GM23338 (cell line): ENCODE measurements around the gene MRO. TPM values are rescaled to one million over a fixed set of nuclear protein-coding genes. Genes with fewer than 3 reads are reported as not detected.

Experiments used
- ATAC-seq: fragments of 200-7000 bp; cut with Tn5 transposase; 3 replicates; pipeline ENCODE4 v1.9.1; 2020
- DNase-seq: peaks from one replicate; pipeline ENCODE4 v3.0.0-alpha.2; 2015; ENCODE audit warnings: low spot score
- H2AFZ ChIP-seq: fragments of 200-600 bp; sonication (generic); 2 replicates; pipeline ENCODE4 v1.8.0; 2016; ENCODE audit warnings: antibody characterized with exemption, mild to moderate bottlenecking, moderate library complexity
- H3F3A ChIP-seq: fragments of 200-600 bp; sonication (generic); replicated peaks from 2 replicates; pipeline ENCODE4 v1.8.0; 2017; ENCODE audit warnings: antibody characterized with exemption, mixed run types, low read depth
- H3K27ac ChIP-seq: fragments of 200-600 bp; sonication (generic); 2 replicates; pipeline ENCODE4 v1.6.1; 2016; ENCODE audit warnings: low read depth
- H3K27me3 ChIP-seq: fragments of 200-600 bp; sonication (generic); 2 replicates; pipeline ENCODE4 v1.8.0; 2016; ENCODE audit warnings: mild to moderate bottlenecking, mixed run types, moderate library complexity; ENCODE audit not compliant: insufficient read depth
- H3K36me3 ChIP-seq: fragments of 200-600 bp; sonication (generic); 2 replicates; pipeline ENCODE4 v1.8.0; 2016; ENCODE audit warnings: mild to moderate bottlenecking; ENCODE audit not compliant: insufficient read depth
- H3K4me1 ChIP-seq: fragments of 200-600 bp; sonication (generic); 2 replicates; pipeline ENCODE4 v1.8.0; 2016; ENCODE audit warnings: mild to moderate bottlenecking, moderate library complexity; ENCODE audit not compliant: insufficient read depth
- H3K4me2 ChIP-seq: fragments of 200-600 bp; sonication (generic); 2 replicates; pipeline ENCODE4 v1.7.1; 2017; ENCODE audit warnings: mixed run types
- H3K4me3 ChIP-seq: fragments of 200-600 bp; sonication (generic); 2 replicates; pipeline ENCODE4 v1.6.1; 2016; ENCODE audit warnings: mixed run types
- H3K79me2 ChIP-seq: fragments of 200-600 bp; sonication (generic); replicated peaks from 2 replicates; pipeline ENCODE4 v1.8.0; 2017; ENCODE audit warnings: mild to moderate bottlenecking; ENCODE audit not compliant: insufficient read depth
- H3K9me2 ChIP-seq: fragments of 200-600 bp; sonication (generic); 2 replicates; pipeline ENCODE4 v1.8.0; 2017; ENCODE audit not compliant: insufficient read depth
- H4K20me1 ChIP-seq: fragments of 200-600 bp; sonication (generic); replicated peaks from 2 replicates; pipeline ENCODE4 v1.8.0; 2017; ENCODE audit warnings: mild to moderate bottlenecking; ENCODE audit not compliant: insufficient read depth
- H3K27ac Mint-ChIP-seq: 2 replicates; pipeline ENCODE4 v1.8.0; 2020; ENCODE audit warnings: inconsistent platforms, mild to moderate bottlenecking, moderate library complexity, mixed read lengths
- H3K27me3 Mint-ChIP-seq: 3 replicates; pipeline ENCODE4 v1.8.0; 2022; ENCODE audit warnings: low read depth, mild to moderate bottlenecking, moderate library complexity, mixed read lengths, inconsistent platforms; ENCODE audit not compliant: insufficient read depth, poor library complexity
- H3K36me3 Mint-ChIP-seq: 3 replicates; pipeline ENCODE4 v1.8.0; 2021; ENCODE audit warnings: low read depth, mild to moderate bottlenecking, inconsistent platforms, moderate library complexity, mixed read lengths
- H3K4me1 Mint-ChIP-seq: 3 replicates; pipeline ENCODE4 v1.8.0; 2020; ENCODE audit warnings: mild to moderate bottlenecking, inconsistent platforms, mixed read lengths
- H3K4me3 Mint-ChIP-seq: 3 replicates; pipeline ENCODE4 v1.8.0; 2021; ENCODE audit warnings: moderate library complexity, mild to moderate bottlenecking, inconsistent platforms, mixed read lengths
- H3K9me3 Mint-ChIP-seq: 3 replicates; pipeline ENCODE4 v1.8.0; 2020; ENCODE audit warnings: moderate library complexity, mild to moderate bottlenecking, inconsistent platforms, mixed read lengths
- CREB1 ChIP-seq: fragments of 250-450 bp; sonication (Bioruptor Pico); IDR thresholded peaks from 2 replicates; pipeline ENCODE4 v1.5.0; 2020; ENCODE audit warnings: low read depth, mild to moderate bottlenecking, moderate library complexity
- EZH2 ChIP-seq: fragments of 200-600 bp; sonication (generic); IDR thresholded peaks from one replicate; pipeline ENCODE4 v1.8.0; 2017; ENCODE audit warnings: antibody characterized with exemption, mild to moderate bottlenecking, low read depth; ENCODE audit not compliant: unreplicated experiment
- EZH2phosphoT487 ChIP-seq: fragments of 200-600 bp; sonication (generic); IDR thresholded peaks from one replicate; pipeline ENCODE4 v1.8.1; 2018; ENCODE audit warnings: antibody characterized with exemption; ENCODE audit not compliant: unreplicated experiment
- JUNB ChIP-seq: IDR thresholded peaks from one replicate; pipeline ENCODE4 v1.6.1; 2016; ENCODE audit warnings: antibody characterized with exemption; ENCODE audit not compliant: unreplicated experiment
- NANOG ChIP-seq: IDR thresholded peaks from 2 replicates; pipeline ENCODE4 v1.6.1; 2016; ENCODE audit warnings: antibody characterized with exemption, borderline replicate concordance
- POLR2AphosphoS5 ChIP-seq: IDR thresholded peaks from 2 replicates; pipeline ENCODE4 v1.6.1; 2016; ENCODE audit warnings: antibody characterized with exemption, low read depth
- STAT1 ChIP-seq: IDR thresholded peaks from one replicate; pipeline ENCODE4 v1.6.1; 2016; ENCODE audit warnings: antibody characterized with exemption; ENCODE audit not compliant: unreplicated experiment
- ZNF114 ChIP-seq: fragments of 250-450 bp; sonication (Bioruptor Pico); IDR thresholded peaks from 2 replicates; pipeline ENCODE4 v1.5.0; 2020; ENCODE audit warnings: mild to moderate bottlenecking, moderate library complexity
- ZNF331 ChIP-seq: fragments of 250-450 bp; sonication (Bioruptor Pico); IDR thresholded peaks from 2 replicates; pipeline ENCODE4 v1.5.0; 2020; ENCODE audit warnings: low read depth, mild to moderate bottlenecking, moderate library complexity
- polyA plus RNA-seq: library from polyadenylated mRNA; unstranded; fragments of >200 nt; fragmentation: Nextera tagmentation; extraction: Ambion mirVana; gene quantifications from 2 replicates; pipeline ENCODE4 v1.2.1, GENCODE V29; 2016
- total RNA-seq: library from RNA; depleted of rRNA; stranded (reverse); fragments of >200 nt; shearing (Covaris generic); gene quantifications from 2 replicates; pipeline ENCODE4 v1.2.3, GENCODE V29; 2014
- TF ChIP-seq, protein P1 (sequence below): IDR thresholded peaks from one replicate; pipeline ENCODE4 v1.6.1; 2018; ENCODE audit warnings: antibody characterized with exemption; ENCODE audit not compliant: unreplicated experiment
- TF ChIP-seq, protein P2 (sequence below): IDR thresholded peaks from 2 replicates; pipeline ENCODE4 v1.6.1; 2016; ENCODE audit warnings: antibody characterized with exemption
- TF ChIP-seq, protein P3 (sequence below): fragments of 250-450 bp; sonication (Bioruptor Pico); IDR thresholded peaks from 2 replicates; pipeline ENCODE4 v1.5.0; 2020; ENCODE audit warnings: mild to moderate bottlenecking, moderate library complexity
- TF ChIP-seq, protein P4 (sequence below), 2 experiments: fragments of 200-600 bp in 1 of 2; sonication (generic) in 1 of 2; conservative IDR thresholded peaks; 2 replicates each; pipeline versions ENCODE4 v1.5.1 to v1.6.1; 2016 to 2017; ENCODE audit warnings: antibody characterized with exemption in 2 of 2, low read depth in 2 of 2, mild to moderate bottlenecking in 2 of 2, moderate library complexity in 1 of 2

MRO gene
- total and polyA plus RNA-seq, 2 experiments from 2014 or later, result 0.78 to 0.80 TPM

GRCh38 chr18:50796495-50796894 is 23.3 kb downstream of the MRO start:
- peaks cover 6% of the 10 kb centered on the region for H3K4me1 Mint-ChIP-seq
- H3K4me3 Mint-ChIP-seq, result no peak overlapping the region
- H3K27me3 Mint-ChIP-seq, result peaks cover 4% of the 10 kb centered on the region
- ATAC-seq (no peak), DNase-seq (no peak)
- H3K36me3 Mint-ChIP-seq, result no peaks in the 10 kb centered on the region
- no peaks in the 10 kb centered on the region for H3K9me3 Mint-ChIP-seq
- Histone ChIP-seq H3K9me2 (no peaks in the 10 kb centered on the region), H3K36me3 (no peaks in the 10 kb centered on the region), H2AFZ (no peak overlapping the region), H3K4me2 (no peak overlapping the region), H3F3A (no peaks in the 10 kb centered on the region), H3K4me1 (no peaks in the 10 kb centered on the region), H4K20me1 (no peaks in the 10 kb centered on the region), H3K4me3 (no peak overlapping the region), H3K27ac (no peak overlapping the region), H3K79me2 (no peaks in the 10 kb centered on the region), H3K27me3 (no peaks in the 10 kb centered on the region)
- no peak overlapping the region for H3K27ac Mint-ChIP-seq
- TF ChIP-seq ZNF114 (CRISPR knock-in tag) (no peak), EZH2 (no peak), POLR2AphosphoS5 (no peak), JUNB (no peak), STAT1 (no peak), ZNF331 (no peak), CREB1 (CRISPR knock-in tag) (no peak), NANOG (no peak), EZH2phosphoT487 (no peak)
- TF ChIP-seq, protein P1, sequence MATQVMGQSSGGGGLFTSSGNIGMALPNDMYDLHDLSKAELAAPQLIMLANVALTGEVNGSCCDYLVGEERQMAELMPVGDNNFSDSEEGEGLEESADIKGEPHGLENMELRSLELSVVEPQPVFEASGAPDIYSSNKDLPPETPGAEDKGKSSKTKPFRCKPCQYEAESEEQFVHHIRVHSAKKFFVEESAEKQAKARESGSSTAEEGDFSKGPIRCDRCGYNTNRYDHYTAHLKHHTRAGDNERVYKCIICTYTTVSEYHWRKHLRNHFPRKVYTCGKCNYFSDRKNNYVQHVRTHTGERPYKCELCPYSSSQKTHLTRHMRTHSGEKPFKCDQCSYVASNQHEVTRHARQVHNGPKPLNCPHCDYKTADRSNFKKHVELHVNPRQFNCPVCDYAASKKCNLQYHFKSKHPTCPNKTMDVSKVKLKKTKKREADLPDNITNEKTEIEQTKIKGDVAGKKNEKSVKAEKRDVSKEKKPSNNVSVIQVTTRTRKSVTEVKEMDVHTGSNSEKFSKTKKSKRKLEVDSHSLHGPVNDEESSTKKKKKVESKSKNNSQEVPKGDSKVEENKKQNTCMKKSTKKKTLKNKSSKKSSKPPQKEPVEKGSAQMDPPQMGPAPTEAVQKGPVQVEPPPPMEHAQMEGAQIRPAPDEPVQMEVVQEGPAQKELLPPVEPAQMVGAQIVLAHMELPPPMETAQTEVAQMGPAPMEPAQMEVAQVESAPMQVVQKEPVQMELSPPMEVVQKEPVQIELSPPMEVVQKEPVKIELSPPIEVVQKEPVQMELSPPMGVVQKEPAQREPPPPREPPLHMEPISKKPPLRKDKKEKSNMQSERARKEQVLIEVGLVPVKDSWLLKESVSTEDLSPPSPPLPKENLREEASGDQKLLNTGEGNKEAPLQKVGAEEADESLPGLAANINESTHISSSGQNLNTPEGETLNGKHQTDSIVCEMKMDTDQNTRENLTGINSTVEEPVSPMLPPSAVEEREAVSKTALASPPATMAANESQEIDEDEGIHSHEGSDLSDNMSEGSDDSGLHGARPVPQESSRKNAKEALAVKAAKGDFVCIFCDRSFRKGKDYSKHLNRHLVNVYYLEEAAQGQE, result no peak
- TF ChIP-seq, protein P2, sequence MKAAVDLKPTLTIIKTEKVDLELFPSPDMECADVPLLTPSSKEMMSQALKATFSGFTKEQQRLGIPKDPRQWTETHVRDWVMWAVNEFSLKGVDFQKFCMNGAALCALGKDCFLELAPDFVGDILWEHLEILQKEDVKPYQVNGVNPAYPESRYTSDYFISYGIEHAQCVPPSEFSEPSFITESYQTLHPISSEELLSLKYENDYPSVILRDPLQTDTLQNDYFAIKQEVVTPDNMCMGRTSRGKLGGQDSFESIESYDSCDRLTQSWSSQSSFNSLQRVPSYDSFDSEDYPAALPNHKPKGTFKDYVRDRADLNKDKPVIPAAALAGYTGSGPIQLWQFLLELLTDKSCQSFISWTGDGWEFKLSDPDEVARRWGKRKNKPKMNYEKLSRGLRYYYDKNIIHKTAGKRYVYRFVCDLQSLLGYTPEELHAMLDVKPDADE, result no peak
- TF ChIP-seq, protein P3, sequence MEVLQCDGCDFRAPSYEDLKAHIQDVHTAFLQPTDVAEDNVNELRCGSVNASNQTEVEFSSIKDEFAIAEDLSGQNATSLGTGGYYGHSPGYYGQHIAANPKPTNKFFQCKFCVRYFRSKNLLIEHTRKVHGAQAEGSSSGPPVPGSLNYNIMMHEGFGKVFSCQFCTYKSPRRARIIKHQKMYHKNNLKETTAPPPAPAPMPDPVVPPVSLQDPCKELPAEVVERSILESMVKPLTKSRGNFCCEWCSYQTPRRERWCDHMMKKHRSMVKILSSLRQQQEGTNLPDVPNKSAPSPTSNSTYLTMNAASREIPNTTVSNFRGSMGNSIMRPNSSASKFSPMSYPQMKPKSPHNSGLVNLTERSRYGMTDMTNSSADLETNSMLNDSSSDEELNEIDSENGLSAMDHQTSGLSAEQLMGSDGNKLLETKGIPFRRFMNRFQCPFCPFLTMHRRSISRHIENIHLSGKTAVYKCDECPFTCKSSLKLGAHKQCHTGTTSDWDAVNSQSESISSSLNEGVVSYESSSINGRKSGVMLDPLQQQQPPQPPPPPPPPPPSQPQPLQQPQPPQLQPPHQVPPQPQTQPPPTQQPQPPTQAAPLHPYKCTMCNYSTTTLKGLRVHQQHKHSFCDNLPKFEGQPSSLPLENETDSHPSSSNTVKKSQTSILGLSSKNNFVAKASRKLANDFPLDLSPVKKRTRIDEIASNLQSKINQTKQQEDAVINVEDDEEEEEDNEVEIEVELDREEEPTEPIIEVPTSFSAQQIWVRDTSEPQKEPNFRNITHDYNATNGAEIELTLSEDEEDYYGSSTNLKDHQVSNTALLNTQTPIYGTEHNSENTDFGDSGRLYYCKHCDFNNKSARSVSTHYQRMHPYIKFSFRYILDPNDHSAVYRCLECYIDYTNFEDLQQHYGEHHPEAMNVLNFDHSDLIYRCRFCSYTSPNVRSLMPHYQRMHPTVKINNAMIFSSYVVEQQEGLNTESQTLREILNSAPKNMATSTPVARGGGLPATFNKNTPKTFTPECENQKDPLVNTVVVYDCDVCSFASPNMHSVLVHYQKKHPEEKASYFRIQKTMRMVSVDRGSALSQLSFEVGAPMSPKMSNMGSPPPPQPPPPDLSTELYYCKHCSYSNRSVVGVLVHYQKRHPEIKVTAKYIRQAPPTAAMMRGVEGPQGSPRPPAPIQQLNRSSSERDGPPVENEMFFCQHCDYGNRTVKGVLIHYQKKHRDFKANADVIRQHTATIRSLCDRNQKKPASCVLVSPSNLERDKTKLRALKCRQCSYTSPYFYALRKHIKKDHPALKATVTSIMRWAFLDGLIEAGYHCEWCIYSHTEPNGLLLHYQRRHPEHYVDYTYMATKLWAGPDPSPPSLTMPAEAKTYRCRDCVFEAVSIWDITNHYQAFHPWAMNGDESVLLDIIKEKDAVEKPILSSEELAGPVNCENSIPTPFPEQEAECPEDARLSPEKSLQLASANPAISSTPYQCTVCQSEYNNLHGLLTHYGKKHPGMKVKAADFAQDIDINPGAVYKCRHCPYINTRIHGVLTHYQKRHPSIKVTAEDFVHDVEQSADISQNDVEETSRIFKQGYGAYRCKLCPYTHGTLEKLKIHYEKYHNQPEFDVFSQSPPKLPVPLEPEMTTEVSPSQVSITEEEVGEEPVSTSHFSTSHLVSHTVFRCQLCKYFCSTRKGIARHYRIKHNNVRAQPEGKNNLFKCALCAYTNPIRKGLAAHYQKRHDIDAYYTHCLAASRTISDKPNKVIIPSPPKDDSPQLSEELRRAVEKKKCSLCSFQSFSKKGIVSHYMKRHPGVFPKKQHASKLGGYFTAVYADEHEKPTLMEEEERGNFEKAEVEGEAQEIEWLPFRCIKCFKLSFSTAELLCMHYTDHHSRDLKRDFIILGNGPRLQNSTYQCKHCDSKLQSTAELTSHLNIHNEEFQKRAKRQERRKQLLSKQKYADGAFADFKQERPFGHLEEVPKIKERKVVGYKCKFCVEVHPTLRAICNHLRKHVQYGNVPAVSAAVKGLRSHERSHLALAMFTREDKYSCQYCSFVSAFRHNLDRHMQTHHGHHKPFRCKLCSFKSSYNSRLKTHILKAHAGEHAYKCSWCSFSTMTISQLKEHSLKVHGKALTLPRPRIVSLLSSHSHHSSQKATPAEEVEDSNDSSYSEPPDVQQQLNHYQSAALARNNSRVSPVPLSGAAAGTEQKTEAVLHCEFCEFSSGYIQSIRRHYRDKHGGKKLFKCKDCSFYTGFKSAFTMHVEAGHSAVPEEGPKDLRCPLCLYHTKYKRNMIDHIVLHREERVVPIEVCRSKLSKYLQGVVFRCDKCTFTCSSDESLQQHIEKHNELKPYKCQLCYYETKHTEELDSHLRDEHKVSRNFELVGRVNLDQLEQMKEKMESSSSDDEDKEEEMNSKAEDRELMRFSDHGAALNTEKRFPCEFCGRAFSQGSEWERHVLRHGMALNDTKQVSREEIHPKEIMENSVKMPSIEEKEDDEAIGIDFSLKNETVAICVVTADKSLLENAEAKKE (CRISPR knock-in tag), result no peak
- TF ChIP-seq, protein P4, sequence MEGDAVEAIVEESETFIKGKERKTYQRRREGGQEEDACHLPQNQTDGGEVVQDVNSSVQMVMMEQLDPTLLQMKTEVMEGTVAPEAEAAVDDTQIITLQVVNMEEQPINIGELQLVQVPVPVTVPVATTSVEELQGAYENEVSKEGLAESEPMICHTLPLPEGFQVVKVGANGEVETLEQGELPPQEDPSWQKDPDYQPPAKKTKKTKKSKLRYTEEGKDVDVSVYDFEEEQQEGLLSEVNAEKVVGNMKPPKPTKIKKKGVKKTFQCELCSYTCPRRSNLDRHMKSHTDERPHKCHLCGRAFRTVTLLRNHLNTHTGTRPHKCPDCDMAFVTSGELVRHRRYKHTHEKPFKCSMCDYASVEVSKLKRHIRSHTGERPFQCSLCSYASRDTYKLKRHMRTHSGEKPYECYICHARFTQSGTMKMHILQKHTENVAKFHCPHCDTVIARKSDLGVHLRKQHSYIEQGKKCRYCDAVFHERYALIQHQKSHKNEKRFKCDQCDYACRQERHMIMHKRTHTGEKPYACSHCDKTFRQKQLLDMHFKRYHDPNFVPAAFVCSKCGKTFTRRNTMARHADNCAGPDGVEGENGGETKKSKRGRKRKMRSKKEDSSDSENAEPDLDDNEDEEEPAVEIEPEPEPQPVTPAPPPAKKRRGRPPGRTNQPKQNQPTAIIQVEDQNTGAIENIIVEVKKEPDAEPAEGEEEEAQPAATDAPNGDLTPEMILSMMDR (conservative IDR thresholded peaks at IDR 0.05; ENCODE audit: low read depth in 2 of 2), result no peak
